ENCODE data around the gene GIT2. TPM values are rescaled to one million over a fixed set of nuclear protein-coding genes. Genes with fewer than 3 reads are reported as not detected.

GIT2 gene
- total and polyA plus RNA-seq, 2 experiments from 2014 or later, result 15.8 to 20.9 TPM

DNA sequence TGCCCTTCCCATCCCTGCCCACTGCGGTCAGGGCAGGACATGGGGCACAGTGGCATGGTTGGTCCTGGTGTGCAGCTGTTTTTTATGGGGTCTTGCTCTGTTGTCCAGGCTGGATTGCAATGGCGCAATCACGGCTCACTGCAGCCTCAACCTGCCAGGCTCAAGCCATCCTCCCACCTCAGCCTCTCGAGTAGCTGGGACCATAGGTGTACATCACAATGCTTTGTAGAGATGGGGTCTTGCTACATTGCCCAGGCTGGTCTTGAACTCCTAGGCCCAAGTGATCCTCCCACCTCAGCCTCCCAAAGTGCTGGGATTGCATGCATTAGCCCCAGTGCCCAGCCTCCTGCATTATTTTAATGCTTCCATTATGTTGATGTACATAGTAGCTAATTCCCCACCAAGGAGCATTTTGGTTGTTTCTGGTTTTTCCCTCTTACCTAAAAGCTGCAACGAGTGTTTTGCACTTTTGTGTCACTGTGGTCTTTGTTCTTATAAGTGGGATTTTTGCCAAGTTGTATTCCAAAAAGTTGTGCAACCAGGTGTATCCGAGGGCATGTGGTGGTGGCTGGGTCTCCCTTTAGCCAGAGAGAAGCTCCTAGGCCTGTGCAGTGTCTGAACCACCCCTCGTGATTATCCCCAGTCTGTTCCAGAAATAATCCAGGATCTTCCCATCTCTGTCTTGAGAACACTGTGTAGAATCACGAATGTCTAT, 85.8 kb downstream of the GIT2 start:
- peaks cover 45% of the 10 kb centered on the region for H3K36me3 Mint-ChIP-seq (ENCODE audit: low read depth)
- H3K4me3 Mint-ChIP-seq, result no peak overlapping the region
- no peaks in the 10 kb centered on the region for H3K9me2 ChIP-seq (ENCODE audit: insufficient read depth)
- no peaks in the 10 kb centered on the region for H3K79me2 ChIP-seq (replicated peaks; ENCODE audit: insufficient read depth)
- ATAC-seq (no peak), DNase-seq (ENCODE audit: low spot score) (no peak)
- no peak overlapping the region for H3K27ac Mint-ChIP-seq
- no peaks in the 10 kb centered on the region for H3K9me3 Mint-ChIP-seq
- H2AFZ ChIP-seq, result no peak overlapping the region
- H3K27me3 Mint-ChIP-seq (ENCODE audit: insufficient read depth, low read depth, poor library complexity), result peaks cover 23% of the 10 kb centered on the region
- TF ChIP-seq JUNB (IDR thresholded peaks at IDR 0.05; ENCODE audit: unreplicated experiment), result no peak
- TF ChIP-seq, protein P1, sequence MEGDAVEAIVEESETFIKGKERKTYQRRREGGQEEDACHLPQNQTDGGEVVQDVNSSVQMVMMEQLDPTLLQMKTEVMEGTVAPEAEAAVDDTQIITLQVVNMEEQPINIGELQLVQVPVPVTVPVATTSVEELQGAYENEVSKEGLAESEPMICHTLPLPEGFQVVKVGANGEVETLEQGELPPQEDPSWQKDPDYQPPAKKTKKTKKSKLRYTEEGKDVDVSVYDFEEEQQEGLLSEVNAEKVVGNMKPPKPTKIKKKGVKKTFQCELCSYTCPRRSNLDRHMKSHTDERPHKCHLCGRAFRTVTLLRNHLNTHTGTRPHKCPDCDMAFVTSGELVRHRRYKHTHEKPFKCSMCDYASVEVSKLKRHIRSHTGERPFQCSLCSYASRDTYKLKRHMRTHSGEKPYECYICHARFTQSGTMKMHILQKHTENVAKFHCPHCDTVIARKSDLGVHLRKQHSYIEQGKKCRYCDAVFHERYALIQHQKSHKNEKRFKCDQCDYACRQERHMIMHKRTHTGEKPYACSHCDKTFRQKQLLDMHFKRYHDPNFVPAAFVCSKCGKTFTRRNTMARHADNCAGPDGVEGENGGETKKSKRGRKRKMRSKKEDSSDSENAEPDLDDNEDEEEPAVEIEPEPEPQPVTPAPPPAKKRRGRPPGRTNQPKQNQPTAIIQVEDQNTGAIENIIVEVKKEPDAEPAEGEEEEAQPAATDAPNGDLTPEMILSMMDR (conservative IDR thresholded peaks at IDR 0.05; ENCODE audit: low read depth in 2 of 2), result no peak
- TF ChIP-seq, protein P2, sequence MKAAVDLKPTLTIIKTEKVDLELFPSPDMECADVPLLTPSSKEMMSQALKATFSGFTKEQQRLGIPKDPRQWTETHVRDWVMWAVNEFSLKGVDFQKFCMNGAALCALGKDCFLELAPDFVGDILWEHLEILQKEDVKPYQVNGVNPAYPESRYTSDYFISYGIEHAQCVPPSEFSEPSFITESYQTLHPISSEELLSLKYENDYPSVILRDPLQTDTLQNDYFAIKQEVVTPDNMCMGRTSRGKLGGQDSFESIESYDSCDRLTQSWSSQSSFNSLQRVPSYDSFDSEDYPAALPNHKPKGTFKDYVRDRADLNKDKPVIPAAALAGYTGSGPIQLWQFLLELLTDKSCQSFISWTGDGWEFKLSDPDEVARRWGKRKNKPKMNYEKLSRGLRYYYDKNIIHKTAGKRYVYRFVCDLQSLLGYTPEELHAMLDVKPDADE (IDR thresholded peaks at IDR 0.05), result no peak
- TF ChIP-seq POLR2AphosphoS5 (IDR thresholded peaks at IDR 0.05; ENCODE audit: low read depth), result no peak
- TF ChIP-seq, protein P3, sequence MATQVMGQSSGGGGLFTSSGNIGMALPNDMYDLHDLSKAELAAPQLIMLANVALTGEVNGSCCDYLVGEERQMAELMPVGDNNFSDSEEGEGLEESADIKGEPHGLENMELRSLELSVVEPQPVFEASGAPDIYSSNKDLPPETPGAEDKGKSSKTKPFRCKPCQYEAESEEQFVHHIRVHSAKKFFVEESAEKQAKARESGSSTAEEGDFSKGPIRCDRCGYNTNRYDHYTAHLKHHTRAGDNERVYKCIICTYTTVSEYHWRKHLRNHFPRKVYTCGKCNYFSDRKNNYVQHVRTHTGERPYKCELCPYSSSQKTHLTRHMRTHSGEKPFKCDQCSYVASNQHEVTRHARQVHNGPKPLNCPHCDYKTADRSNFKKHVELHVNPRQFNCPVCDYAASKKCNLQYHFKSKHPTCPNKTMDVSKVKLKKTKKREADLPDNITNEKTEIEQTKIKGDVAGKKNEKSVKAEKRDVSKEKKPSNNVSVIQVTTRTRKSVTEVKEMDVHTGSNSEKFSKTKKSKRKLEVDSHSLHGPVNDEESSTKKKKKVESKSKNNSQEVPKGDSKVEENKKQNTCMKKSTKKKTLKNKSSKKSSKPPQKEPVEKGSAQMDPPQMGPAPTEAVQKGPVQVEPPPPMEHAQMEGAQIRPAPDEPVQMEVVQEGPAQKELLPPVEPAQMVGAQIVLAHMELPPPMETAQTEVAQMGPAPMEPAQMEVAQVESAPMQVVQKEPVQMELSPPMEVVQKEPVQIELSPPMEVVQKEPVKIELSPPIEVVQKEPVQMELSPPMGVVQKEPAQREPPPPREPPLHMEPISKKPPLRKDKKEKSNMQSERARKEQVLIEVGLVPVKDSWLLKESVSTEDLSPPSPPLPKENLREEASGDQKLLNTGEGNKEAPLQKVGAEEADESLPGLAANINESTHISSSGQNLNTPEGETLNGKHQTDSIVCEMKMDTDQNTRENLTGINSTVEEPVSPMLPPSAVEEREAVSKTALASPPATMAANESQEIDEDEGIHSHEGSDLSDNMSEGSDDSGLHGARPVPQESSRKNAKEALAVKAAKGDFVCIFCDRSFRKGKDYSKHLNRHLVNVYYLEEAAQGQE (IDR thresholded peaks at IDR 0.05; ENCODE audit: unreplicated experiment), result no peak
- no peak for TF ChIP-seq EZH2 (IDR thresholded peaks at IDR 0.05; ENCODE audit: low read depth, unreplicated experiment)
- TF ChIP-seq STAT1 (IDR thresholded peaks at IDR 0.05; ENCODE audit: unreplicated experiment), result no peak
- no peaks in the 10 kb centered on the region for H3K4me1 ChIP-seq (ENCODE audit: insufficient read depth)
- H3K36me3 ChIP-seq (ENCODE audit: insufficient read depth), result no peaks in the 10 kb centered on the region
- H3K27ac ChIP-seq (ENCODE audit: low read depth), result no peak overlapping the region
- H3K4me3 ChIP-seq, result no peak overlapping the region
- no peak overlapping the region for H3K4me2 ChIP-seq
- H3F3A ChIP-seq (replicated peaks; ENCODE audit: low read depth), result 0 out of 2 replicates have a peak, but pooled peaks cover 5% of the 10 kb centered on the region
- H3K27me3 ChIP-seq (ENCODE audit: insufficient read depth), result peaks cover 41% of the 10 kb centered on the region
- H3K4me1 Mint-ChIP-seq, result peaks cover 15% of the 10 kb centered on the region
- peaks cover 8% of the 10 kb centered on the region for H4K20me1 ChIP-seq (replicated peaks; ENCODE audit: insufficient read depth)

GRCh38 chr12:109905301-109905700, 90.9 kb downstream of the GIT2 start:
- H3K36me3 ChIP-seq (ENCODE audit: insufficient read depth), result no peaks in the 10 kb centered on the region; the same call in 1 of the 2 replicates
- H3K9me3 Mint-ChIP-seq, result no peaks in the 10 kb centered on the region
- TF ChIP-seq, protein P3 (IDR thresholded peaks at IDR 0.05; ENCODE audit: unreplicated experiment), result no peak
- TF ChIP-seq STAT1 (IDR thresholded peaks at IDR 0.05; ENCODE audit: unreplicated experiment) (no peak), JUNB (IDR thresholded peaks at IDR 0.05; ENCODE audit: unreplicated experiment) (no peak), CREB1 (CRISPR knock-in tag; IDR thresholded peaks at IDR 0.05; ENCODE audit: low read depth) (no peak)
- TF ChIP-seq, protein P2 (IDR thresholded peaks at IDR 0.05), result no peak

More at GRCh38 chr12:109905301-109905700, 90.9 kb downstream of the GIT2 start:
- peaks cover 9% of the 10 kb centered on the region for H3K4me1 ChIP-seq (ENCODE audit: insufficient read depth)
- Mint-ChIP-seq H3K4me1 (peaks cover 31% of the 10 kb centered on the region), H3K27me3 (ENCODE audit: insufficient read depth, low read depth, poor library complexity) (peaks cover 63% of the 10 kb centered on the region), H3K4me3 (no peak overlapping the region), H3K27ac (no peak overlapping the region), H3K36me3 (ENCODE audit: low read depth) (peaks cover 52% of the 10 kb centered on the region)
- DNase-seq (ENCODE audit: low spot score) (no peak), ATAC-seq (no peak)
- peaks cover 88% of the 10 kb centered on the region for H3K27me3 ChIP-seq (ENCODE audit: insufficient read depth)
- H2AFZ ChIP-seq, result no peak overlapping the region
- H3K4me2 ChIP-seq, result no peak overlapping the region
- H3K9me2 ChIP-seq (ENCODE audit: insufficient read depth), result no peaks in the 10 kb centered on the region
- H3F3A ChIP-seq (replicated peaks; ENCODE audit: low read depth), result peaks cover 3% of the 10 kb centered on the region; the same call in 1 of the 2 replicates
- H3K79me2 ChIP-seq (replicated peaks; ENCODE audit: insufficient read depth), result no peaks in the 10 kb centered on the region
- H3K4me3 ChIP-seq, result no peak overlapping the region
- H3K27ac ChIP-seq (ENCODE audit: low read depth), result no peak overlapping the region
- peaks cover 23% of the 10 kb centered on the region for H4K20me1 ChIP-seq (replicated peaks; ENCODE audit: insufficient read depth)

Measured in GM23338 (cell line).